Smooth muscle cell of the brain vasculature (primary cell): ENCODE measurements around the gene BCLAF3.

Experiments
- DNase-seq: peaks from one replicate; pipeline ENCODE4 v3.0.0-alpha.2; 2012; ENCODE audit warnings: low read depth, low spot score

BCLAF3 gene

DNA sequence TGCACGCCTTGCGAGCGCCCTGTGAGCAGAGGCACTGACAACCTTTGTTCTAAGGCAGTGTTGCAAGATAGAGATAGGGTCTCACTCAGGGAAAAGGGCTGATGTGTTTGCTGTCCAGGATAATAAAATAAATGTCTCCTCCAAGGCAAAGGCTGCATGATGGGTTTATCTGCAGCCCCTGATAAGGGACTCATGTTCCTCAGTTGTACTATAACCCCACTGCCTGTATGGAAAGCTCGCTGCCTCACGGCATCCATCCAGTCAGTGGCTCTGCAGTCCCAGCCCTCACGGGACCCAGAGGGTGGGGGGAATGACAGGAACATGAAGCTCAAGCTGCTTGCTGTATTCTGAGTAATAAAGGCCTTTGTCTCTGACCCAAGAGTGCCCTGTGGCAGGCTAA, 22.6 kb downstream of the BCLAF3 start:
- DNase-seq: no peak

GRCh38 chrX:19966056-19966455, 24.8 kb downstream of the BCLAF3 start:
- DNase-seq: no peak

DNA sequence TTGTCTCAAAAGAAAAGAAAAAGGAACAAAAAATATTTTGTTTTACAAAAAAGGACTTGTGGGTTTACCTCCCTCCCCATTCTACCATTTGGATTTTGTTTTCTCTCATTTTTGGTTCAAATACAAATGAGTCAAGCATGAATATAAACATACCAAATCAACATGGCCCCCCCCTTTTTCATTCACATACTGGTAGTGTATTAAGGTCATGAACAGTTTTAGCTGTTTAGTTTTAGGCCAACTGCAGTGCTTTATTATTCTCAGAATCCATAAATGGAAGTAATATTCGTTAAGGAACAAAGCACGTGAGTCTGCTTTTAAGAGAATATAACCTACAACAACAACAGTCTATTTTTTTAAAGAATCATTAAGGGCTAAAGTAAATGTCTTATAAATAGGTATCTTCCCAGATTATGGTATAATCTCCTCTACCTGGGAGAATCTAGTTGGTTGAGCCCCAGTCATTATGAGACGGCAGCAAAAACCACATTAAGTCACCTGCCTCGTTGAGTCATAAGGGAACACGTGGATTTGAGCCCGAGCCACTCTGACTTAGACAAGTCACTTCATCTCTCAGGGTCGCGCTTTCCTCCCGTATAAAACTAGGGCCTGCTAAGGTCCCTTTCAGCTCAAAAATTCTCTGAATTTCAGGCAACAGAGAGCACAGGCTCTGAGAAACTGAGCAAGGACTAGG, 26.7 kb downstream of the BCLAF3 start:
- no peak for DNase-seq

DNA sequence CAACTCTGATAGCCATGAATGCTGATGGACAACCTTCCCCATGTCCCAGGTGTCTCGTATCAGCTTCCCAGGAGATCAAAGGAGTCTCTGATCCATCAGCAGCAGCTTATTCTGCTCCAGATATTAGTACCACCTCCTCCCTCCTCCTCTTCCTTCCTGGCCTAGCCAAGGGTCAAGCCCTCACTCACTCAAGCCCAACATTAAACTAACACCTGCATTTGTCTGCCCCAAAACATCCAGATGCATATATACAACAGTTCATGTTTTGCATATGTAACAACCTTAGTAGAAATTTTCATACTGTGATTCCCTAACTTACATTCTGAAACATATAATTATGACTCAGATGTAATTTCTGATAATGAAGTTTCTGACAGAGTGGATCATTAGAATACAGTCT, 29.9 kb downstream of the BCLAF3 start:
- DNase-seq: no peak

- no peak for DNase-seq
Observed at GRCh38 chrX:19958552-19959486, 32.0 kb downstream of the BCLAF3 start.

DNA sequence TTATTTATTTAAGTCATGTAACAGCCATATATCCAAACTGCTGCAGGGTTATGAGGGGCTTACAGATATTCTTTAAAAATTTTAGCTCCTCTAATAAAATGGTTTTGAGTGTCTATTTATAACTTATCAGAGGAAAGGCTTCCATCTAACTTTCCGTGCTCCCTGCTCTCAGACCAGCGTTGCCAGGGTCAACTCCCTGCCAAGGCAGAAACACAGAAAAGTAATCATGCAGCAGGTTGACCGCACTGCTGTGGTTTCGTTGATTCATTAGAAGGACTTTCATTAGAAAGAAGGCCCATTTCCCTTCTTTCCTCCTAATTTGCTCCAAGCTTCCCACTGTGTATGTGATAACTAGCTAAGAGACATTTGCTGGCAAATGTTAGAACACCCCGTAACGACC, 33.9 kb downstream of the BCLAF3 start:
- no peak for DNase-seq

- DNase-seq: no peak
Observed at GRCh38 chrX:19956306-19956705, 34.6 kb downstream of the BCLAF3 start.

DNA sequence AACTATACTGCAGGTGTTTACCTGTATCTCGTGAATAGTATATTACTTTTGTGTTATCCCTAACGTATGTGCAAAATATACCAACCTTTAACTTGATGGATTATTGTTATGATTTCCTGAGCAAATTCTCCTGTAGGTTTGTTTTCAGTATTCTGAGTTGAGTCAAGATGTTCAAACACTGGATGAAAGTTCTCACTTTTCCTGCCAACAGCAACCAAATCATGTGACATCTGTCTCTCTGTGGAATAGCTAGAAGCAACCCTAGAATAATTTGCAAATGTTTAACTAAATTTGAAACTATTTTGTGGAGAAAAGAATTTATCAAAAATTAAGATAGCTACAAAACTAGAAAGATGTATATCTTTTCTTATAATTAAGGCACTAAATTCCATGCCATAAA, 35.6 kb downstream of the BCLAF3 start:
- DNase-seq: no peak

GRCh38 chrX:19954335-19955096, 36.3 kb downstream of the BCLAF3 start:
- no peak for DNase-seq

- DNase-seq: no peak
Observed at GRCh38 chrX:19953145-19953544, 37.7 kb downstream of the BCLAF3 start.

GRCh38 chrX:19949340-19949739, 41.5 kb downstream of the BCLAF3 start:
- DNase-seq: no peak

- DNase-seq: no peak
Observed at GRCh38 chrX:19947612-19948011, 43.2 kb downstream of the BCLAF3 start.
